ENCODE data around the gene ACTR2.
"Not testable (repeated sequence)": the region's sequence is repeated elsewhere in the genome, so short reads cannot be mapped to it uniquely, and the experiment has no call there.

DNA sequence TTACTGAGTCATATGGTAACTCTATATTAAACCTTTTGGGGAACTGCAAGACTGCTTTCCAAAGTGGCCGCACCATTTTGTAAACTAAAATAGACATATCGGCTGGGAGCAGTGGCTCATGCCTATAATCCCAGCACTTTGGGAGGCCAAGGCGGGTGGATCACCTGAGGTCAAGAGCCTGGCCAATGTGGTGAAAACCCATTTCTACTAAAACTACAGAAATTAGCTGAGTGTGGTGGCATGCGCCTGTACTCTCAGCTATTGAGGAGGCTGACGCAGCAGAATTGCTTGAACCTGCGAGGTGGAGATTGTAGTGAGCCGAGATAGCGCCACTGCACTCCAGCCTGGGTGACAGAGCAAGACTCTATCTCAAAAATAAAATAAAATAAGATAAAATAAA is 6.4 kb upstream of the ACTR2 start:
- TF ChIP-seq, protein P1, sequence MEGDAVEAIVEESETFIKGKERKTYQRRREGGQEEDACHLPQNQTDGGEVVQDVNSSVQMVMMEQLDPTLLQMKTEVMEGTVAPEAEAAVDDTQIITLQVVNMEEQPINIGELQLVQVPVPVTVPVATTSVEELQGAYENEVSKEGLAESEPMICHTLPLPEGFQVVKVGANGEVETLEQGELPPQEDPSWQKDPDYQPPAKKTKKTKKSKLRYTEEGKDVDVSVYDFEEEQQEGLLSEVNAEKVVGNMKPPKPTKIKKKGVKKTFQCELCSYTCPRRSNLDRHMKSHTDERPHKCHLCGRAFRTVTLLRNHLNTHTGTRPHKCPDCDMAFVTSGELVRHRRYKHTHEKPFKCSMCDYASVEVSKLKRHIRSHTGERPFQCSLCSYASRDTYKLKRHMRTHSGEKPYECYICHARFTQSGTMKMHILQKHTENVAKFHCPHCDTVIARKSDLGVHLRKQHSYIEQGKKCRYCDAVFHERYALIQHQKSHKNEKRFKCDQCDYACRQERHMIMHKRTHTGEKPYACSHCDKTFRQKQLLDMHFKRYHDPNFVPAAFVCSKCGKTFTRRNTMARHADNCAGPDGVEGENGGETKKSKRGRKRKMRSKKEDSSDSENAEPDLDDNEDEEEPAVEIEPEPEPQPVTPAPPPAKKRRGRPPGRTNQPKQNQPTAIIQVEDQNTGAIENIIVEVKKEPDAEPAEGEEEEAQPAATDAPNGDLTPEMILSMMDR (conservative IDR thresholded peaks at IDR 0.05): not testable (repeated sequence)
- TF ChIP-seq EZH2 (IDR thresholded peaks at IDR 0.05; ENCODE audit: low read depth): not testable (repeated sequence)
